Endometrial microvascular endothelial cells (primary cell): ENCODE data around the gene NDN. TPM values are rescaled to one million over a fixed set of nuclear protein-coding genes. Genes with fewer than 3 reads are reported as not detected.
"Not testable (repeated sequence)": the region's sequence is repeated elsewhere in the genome, so short reads cannot be mapped to it uniquely, and the experiment has no call there.

ENCODE experiments used
- in situ Hi-C: cut with HindIII; loops from 2 replicates; pipeline ENCODE4 v1.10.0; 2017; ENCODE audit warnings: low sequenced_read_pairs, low pct_unique_long_range_greater_than_20kb; ENCODE audit errors: inconsistent ontology term
- total RNA-seq: library from RNA; depleted of rRNA; stranded (reverse); fragments of >200 nt; gene quantifications from one replicate; pipeline ENCODE4 v1.2.3, GENCODE V29; 2015; ENCODE audit errors: inconsistent ontology term

Gene NDN
- 1.0 TPM for total RNA-seq

- in situ Hi-C loops, result no loop called here
Observed at GRCh38 chr15:23687143-23687470, at the start of gene NDN. TSS of gene NDN (minus strand) at chr15:23687305. CDS start at chr15:23687217, 88 bp downstream.

DNA sequence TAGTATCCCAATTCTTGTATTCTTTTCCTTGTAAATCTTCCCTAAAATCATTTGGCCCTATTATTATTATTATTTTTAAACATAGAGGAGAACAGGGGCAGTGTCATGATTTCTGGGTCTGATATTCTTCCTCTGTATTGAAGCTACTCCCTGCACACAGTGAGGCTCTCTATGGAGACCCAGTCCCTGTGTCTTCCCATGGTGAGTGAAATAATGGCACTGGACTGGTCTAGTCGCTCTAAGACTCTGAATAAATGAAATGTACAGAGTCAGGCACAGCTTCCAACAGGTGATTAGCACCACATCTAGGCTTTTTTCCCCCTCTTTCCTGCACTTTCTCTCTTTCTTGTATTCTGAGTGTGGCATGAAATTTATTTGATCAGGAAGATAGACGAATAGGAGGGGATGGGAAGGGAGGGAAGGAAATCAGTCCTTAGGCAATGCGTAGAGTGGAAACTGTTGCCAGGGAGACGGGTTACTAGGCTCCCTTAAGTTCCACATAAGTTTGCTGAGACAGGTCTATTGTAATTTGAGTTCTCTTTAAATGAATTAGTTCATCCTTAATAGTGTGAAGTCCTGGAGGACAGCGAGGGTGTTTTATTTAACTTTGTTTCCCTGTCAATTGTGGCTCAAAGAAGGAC lies 49.0 kb upstream of the NDN start:
- in situ Hi-C loops, result no loop called here

DNA sequence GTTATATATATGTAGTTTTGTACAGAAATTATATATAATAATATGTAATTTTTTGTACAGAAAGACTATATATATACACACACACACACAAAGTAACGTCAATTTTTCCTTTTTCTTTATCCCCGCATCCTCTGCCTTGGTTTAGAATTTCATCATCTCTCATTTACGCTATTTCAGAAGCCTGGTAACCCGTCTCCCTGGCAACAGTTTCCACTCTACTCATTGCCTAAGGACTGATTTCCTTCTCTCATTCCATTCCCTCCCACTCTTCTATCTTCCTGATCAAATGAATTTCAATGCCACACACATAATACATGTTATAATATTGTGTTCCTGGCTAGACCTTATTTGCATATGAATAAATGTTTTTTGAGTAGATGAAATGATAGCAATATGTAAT lies 47.8 kb upstream of the NDN start:
- in situ Hi-C loops, result no loop called here

GRCh38 chr15:23713874-23714656 lies 27.0 kb upstream of the NDN start:
- in situ Hi-C loops, result not testable (repeated sequence)

- in situ Hi-C loops, result no loop called here
Observed at GRCh38 chr15:23708332-23708731, 21.2 kb upstream of the NDN start.

DNA sequence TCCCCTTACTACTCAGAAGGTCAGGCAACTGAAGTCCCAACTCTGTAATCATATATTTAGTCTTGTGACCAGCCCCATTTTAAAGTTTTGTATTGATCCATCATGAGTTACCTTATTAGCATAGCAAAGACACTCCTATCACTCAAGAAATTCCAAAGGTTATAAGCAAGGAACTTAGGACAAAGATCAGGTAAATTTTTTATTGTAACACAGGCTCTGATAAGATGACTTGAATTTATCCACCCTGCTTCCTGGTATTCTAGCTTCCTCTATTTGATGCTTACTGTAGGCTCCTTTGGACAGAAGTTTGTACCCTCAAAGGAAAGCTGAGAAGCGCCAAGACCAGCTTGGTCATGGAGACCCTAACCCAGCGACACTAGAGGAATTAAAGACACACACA lies 8.2 kb upstream of the NDN start:
- in situ Hi-C loops, result no loop called here

- in situ Hi-C loops, result no loop called here
Observed at GRCh38 chr15:23694592-23694991, 7.5 kb upstream of the NDN start.

GRCh38 chr15:23690450-23690852 lies 3.3 kb upstream of the NDN start:
- in situ Hi-C loops, result no loop called here

DNA sequence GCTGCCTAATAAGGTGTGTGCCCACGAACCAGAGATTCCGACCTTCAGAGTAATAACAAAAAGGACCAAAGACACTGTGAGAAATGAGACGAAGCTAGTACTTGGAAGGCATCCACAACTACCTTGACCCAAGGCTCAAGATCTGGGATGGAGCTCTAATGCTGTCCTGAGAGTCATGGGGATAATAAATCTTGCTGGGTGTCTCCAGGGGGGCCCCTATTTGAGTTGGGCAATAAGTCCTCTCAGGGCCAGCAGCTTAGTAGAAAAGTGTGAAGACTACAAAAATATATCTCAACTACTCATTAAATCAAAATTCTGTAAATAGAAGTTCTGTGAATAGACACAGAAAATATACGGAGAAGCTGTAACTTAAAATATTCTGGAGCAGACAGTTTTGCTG lies 2.9 kb upstream of the NDN start:
- in situ Hi-C loops, result no loop called here

DNA sequence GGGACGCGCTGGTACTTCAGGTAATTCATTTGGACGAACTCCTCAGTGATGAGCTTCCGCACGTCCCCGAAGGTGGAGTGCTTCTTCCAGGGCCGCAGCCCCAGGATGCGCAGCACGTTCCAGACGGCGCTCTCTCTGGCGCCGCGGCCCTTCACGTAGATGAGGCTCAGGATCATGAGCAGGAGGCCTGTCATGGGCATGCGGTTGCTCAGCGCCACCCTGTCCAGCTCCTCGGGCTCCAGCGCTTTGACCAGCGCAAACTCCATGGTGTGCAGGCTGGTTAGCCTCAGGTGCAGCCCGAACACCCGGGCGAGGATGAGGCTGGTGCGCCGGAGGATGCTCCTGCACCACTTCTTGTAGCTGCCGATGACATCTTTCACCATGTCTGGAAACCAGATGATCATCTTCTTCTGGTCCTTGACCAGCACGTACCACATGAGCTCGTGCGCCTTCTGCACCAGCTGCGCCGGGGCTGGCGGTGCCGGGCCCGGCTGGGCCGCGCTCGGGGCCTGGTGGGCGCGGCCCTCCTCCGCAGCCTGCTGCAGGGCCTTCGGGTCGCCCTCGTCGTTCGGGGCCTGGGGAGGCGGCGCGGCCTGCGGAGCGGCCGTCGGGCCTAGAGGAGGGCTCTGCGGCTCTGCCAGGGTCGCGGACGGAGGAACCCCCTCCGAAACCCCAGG lies 501 bp downstream of the NDN start:
- in situ Hi-C loops, result no loop called here

DNA sequence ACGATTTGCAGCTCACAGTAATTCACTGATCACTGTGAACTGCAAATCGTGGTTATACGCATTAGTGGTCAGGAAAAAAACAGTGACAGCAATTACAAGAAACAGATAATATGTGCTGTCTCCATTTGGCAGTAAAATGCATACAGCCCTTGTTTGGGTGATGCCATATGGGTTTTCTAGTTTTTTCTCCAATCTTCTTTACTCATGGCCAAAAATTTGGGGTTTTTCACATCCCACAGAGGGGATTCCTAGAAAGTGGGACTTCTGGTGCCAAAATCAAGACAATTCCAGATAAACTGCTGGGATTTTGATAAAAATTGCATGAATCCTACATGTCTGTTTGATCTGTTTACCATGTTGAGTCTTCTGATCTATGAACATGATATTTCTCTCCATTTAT lies 15.6 kb downstream of the NDN start:
- in situ Hi-C loops, result no loop called here

GRCh38 chr15:23670970-23671369 lies 16.1 kb downstream of the NDN start:
- in situ Hi-C loops, result no loop called here

DNA sequence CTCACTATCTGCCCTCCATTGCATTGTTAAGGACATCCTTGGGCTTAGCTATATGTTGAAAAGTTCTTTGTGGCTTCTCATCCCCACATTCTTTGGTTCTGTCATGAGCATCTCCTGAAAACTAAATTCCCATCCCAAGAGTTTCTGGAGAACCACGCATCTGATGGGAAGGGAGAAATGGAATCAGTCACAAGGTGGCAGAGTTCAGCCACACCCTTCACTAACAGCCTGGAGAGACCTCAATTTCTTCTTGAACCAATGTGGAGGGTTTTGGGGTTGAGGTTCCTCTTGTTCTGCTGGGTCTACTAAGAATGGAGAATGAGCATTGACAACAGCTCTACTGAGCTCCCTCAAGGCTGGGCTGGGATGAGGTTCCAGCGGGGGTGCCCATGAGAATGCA lies 23.9 kb downstream of the NDN start:
- in situ Hi-C loops, result no loop called here

- in situ Hi-C loops, result no loop called here
Observed at GRCh38 chr15:23648920-23649515, 38.1 kb downstream of the NDN start.

GRCh38 chr15:23647421-23648370 lies 39.4 kb downstream of the NDN start, which contains the start of gene MAGEL2:
TSS of gene MAGEL2 (minus strand) at chr15:23647867. CDS start at chr15:23647742, 125 bp downstream.
- in situ Hi-C loops, result no loop called here

DNA sequence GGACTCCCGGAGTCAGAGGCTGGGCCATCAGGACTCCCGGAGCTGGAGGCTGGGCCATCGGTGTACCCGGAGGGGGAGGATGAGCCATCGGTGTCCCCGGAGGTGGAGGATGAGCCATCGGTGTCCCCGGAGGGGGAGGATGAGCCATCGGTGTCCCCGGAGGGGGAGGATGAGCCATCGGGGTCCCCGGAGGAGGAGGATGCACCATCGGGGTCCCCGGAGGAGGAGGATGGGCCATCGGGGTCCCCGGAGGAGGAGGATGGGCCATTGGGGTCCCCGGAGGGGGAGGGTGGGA lies 40.2 kb downstream of the NDN start:
- in situ Hi-C loops, result no loop called here

- in situ Hi-C loops, result no loop called here
Observed at GRCh38 chr15:23646165-23647000, 40.7 kb downstream of the NDN start.
